ENCODE data around the gene USP54.
"Not testable (repeated sequence)": the region's sequence is repeated elsewhere in the genome, so short reads cannot be mapped to it uniquely, and the experiment has no call there.

DNA sequence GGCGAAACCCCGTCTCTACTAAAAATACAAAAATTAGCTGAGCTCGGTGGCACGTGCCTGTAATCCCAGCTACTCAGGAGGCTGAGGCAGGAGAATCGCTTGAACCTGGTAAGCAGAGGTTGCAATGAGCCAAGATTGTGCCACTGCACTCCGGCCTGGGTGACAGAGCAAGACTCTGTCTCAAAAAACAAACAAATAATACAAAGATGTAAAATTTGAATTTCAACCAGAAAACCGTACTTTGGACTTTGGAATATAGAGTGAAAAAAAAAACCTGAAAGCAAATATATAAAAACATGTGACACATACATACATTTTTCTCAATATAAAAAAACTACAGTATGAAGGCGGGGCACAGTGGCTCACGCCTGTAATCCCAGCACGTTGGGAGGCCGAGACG, 29.8 kb upstream of the USP54 start:
- TF ChIP-seq, protein P1, sequence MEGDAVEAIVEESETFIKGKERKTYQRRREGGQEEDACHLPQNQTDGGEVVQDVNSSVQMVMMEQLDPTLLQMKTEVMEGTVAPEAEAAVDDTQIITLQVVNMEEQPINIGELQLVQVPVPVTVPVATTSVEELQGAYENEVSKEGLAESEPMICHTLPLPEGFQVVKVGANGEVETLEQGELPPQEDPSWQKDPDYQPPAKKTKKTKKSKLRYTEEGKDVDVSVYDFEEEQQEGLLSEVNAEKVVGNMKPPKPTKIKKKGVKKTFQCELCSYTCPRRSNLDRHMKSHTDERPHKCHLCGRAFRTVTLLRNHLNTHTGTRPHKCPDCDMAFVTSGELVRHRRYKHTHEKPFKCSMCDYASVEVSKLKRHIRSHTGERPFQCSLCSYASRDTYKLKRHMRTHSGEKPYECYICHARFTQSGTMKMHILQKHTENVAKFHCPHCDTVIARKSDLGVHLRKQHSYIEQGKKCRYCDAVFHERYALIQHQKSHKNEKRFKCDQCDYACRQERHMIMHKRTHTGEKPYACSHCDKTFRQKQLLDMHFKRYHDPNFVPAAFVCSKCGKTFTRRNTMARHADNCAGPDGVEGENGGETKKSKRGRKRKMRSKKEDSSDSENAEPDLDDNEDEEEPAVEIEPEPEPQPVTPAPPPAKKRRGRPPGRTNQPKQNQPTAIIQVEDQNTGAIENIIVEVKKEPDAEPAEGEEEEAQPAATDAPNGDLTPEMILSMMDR (IDR thresholded peaks at IDR 0.05): not testable (repeated sequence)
- TF ChIP-seq TAF1 (IDR thresholded peaks at IDR 0.05; ENCODE audit: borderline replicate concordance, low read depth, low read length); POLR2AphosphoS5 (IDR thresholded peaks at IDR 0.05; ENCODE audit: low read depth, low read length): not testable (repeated sequence)
- TF ChIP-seq, protein P2, sequence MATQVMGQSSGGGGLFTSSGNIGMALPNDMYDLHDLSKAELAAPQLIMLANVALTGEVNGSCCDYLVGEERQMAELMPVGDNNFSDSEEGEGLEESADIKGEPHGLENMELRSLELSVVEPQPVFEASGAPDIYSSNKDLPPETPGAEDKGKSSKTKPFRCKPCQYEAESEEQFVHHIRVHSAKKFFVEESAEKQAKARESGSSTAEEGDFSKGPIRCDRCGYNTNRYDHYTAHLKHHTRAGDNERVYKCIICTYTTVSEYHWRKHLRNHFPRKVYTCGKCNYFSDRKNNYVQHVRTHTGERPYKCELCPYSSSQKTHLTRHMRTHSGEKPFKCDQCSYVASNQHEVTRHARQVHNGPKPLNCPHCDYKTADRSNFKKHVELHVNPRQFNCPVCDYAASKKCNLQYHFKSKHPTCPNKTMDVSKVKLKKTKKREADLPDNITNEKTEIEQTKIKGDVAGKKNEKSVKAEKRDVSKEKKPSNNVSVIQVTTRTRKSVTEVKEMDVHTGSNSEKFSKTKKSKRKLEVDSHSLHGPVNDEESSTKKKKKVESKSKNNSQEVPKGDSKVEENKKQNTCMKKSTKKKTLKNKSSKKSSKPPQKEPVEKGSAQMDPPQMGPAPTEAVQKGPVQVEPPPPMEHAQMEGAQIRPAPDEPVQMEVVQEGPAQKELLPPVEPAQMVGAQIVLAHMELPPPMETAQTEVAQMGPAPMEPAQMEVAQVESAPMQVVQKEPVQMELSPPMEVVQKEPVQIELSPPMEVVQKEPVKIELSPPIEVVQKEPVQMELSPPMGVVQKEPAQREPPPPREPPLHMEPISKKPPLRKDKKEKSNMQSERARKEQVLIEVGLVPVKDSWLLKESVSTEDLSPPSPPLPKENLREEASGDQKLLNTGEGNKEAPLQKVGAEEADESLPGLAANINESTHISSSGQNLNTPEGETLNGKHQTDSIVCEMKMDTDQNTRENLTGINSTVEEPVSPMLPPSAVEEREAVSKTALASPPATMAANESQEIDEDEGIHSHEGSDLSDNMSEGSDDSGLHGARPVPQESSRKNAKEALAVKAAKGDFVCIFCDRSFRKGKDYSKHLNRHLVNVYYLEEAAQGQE (IDR thresholded peaks at IDR 0.05; ENCODE audit: low read depth, low read length): not testable (repeated sequence)
